A673 (cell line): Measurements from ENCODE around the gene CDK12. TPM values are rescaled to one million over a fixed set of nuclear protein-coding genes. Genes with fewer than 3 reads are reported as not detected.

ENCODE experiments used
- BruUV-seq: library from RNA; stranded (reverse); fragments of 400-500 nt; replicated peaks from 2 replicates; lab custom pipeline; 2021; lab: Mats Ljungman, UMichigan
- CTCF ChIA-PET: fragments of 300-600 bp; sonication (Branson Sonifier 250); formaldehyde crosslinking; loops from one replicate; lab custom pipeline; 2022; ENCODE audit warnings: antibody characterized with exemption; lab: Charles Lee
- POLR2A ChIA-PET: fragments of 300-600 bp; sonication (Branson Sonifier 250); formaldehyde crosslinking; loops from one replicate; lab custom pipeline; 2022; ENCODE audit warnings: antibody characterized with exemption; ENCODE audit not compliant: low non-redundant PET; lab: Charles Lee
- DNase-seq: peaks from one replicate; pipeline ENCODE4 v3.0.0-alpha.2; 2015; ENCODE audit warnings: low spot score
- H3K27ac ChIP-seq: fragments of 200-600 bp; sonication (generic); 2 replicates; pipeline ENCODE4 v1.5.1; 2016; ENCODE audit warnings: mixed run types, low read depth, mild to moderate bottlenecking, mixed read lengths, antibody characterized with exemption, low read length; ENCODE audit not compliant: poor library complexity, severe bottlenecking
- H3K27me3 ChIP-seq: fragments of 200-600 bp; sonication (generic); replicated peaks from 2 replicates; pipeline ENCODE4 v1.6.1; 2017; ENCODE audit warnings: mixed run types, low read depth, mild to moderate bottlenecking, mixed read lengths, antibody characterized with exemption, low read length; ENCODE audit not compliant: insufficient read depth, poor library complexity
- H3K36me3 ChIP-seq: fragments of 200-600 bp; sonication (generic); 2 replicates; pipeline ENCODE4 v1.6.1; 2016; ENCODE audit warnings: mixed run types, mild to moderate bottlenecking, mixed read lengths, antibody characterized with exemption, low read length; ENCODE audit not compliant: insufficient read depth, poor library complexity, severe bottlenecking
- H3K4me1 ChIP-seq: fragments of 200-600 bp; sonication (generic); 2 replicates; pipeline ENCODE4 v1.6.1; 2017; ENCODE audit warnings: mixed run types, mild to moderate bottlenecking, mixed read lengths, antibody characterized with exemption, low read length; ENCODE audit not compliant: insufficient read depth, poor library complexity, severe bottlenecking
- H3K4me3 ChIP-seq: fragments of 200-600 bp; sonication (generic); 2 replicates; pipeline ENCODE4 v1.5.1; 2016; ENCODE audit warnings: low read depth, mixed run types, mild to moderate bottlenecking, mixed read lengths, low read length; ENCODE audit not compliant: poor library complexity, severe bottlenecking
- H3K9me3 ChIP-seq: fragments of 200-600 bp; sonication (generic); 2 replicates; pipeline ENCODE4 v1.6.1; 2016; ENCODE audit warnings: mixed run types, low read depth, mild to moderate bottlenecking, mixed read lengths, antibody characterized with exemption, low read length; ENCODE audit not compliant: poor library complexity, severe bottlenecking
- CTCF ChIP-seq: fragments of 300-800, 200-600 bp; sonication (generic); conservative IDR thresholded peaks from 2 replicates; pipeline ENCODE4 v1.5.1; 2017; ENCODE audit warnings: low read depth, mild to moderate bottlenecking, antibody characterized with exemption, low read length, moderate library complexity, mixed read lengths
- EZH2 ChIP-seq: fragments of 200-600 bp; sonication (generic); IDR thresholded peaks from 2 replicates; pipeline ENCODE4 v1.6.1; 2017; ENCODE audit warnings: borderline replicate concordance, low read depth, mild to moderate bottlenecking, mixed read lengths, antibody characterized with exemption, low read length; ENCODE audit not compliant: poor library complexity, severe bottlenecking
- intact Hi-C: fragments of 100-400 bp; cut with micrococcal nuclease; formaldehyde crosslinking; loops from one replicate; pipeline ENCODE4 v1.10.0; 2022; ENCODE audit not compliant: unreplicated experiment
- total RNA-seq: library from RNA; stranded (reverse); gene quantifications from 2 replicates; pipeline ENCODE4 v1.2.3, GENCODE V29; 2021

The CDK12 gene
- total RNA-seq, 1 experiment from 2014 or later = 43.5 TPM

DNA sequence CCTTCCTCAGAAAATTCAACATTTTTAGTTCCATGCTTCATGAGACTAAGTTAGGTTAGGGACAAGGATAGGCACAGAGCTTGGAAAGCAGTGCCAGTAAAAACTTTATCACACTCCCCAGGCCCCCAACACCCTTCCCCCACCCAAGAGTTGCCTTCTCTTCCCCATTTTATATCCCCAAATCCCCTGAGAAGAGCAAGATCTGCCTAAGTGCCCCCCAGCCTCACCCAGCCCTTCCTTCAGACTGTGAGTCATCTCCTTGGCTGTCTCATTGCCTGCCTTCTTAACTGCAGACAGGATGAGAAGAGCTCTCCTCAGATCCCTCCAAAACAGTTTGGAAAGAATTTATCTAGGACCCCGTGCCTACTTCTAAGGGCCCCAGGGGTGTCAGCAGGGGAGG, 90.6 kb downstream of the CDK12 start:
- Histone ChIP-seq H3K4me3 (no peak overlapping the region), H3K27ac (no peak overlapping the region), H3K27me3 (no peaks in the 10 kb centered on the region), H3K9me3 (no peaks in the 10 kb centered on the region), H3K4me1 (no peaks in the 10 kb centered on the region), H3K36me3 (no peaks in the 10 kb centered on the region)
- POLR2A ChIA-PET = no interaction called here
- no TSS peak for BruUV-seq
- CTCF ChIA-PET = interaction anchor here (0.7 to 1.3 kb wide), 2 partner anchors 39 to 71 kb away, joined by 4 read pairs; no protein-coding TSS in a partner anchor
- DNase-seq = no peak
- TF ChIP-seq CTCF (no peak), EZH2 (no peak)
- intact Hi-C loops = no loop called here

GRCh38 chr17:39553341-39553945, 92.2 kb downstream of the CDK12 start:
- H3K4me1 ChIP-seq = no peaks in the 10 kb centered on the region
- no peaks in the 10 kb centered on the region for H3K9me3 ChIP-seq
- H3K4me3 ChIP-seq = no peak overlapping the region
- CTCF ChIA-PET = no interaction called here
- no peak overlapping the region for H3K27ac ChIP-seq
- DNase-seq = no peak
- POLR2A ChIA-PET = no interaction called here
- H3K36me3 ChIP-seq = no peaks in the 10 kb centered on the region
- no peaks in the 10 kb centered on the region for H3K27me3 ChIP-seq
- no TSS peak for BruUV-seq
- no peak for TF ChIP-seq EZH2
- no peak for TF ChIP-seq CTCF
- intact Hi-C loops = no loop called here

DNA sequence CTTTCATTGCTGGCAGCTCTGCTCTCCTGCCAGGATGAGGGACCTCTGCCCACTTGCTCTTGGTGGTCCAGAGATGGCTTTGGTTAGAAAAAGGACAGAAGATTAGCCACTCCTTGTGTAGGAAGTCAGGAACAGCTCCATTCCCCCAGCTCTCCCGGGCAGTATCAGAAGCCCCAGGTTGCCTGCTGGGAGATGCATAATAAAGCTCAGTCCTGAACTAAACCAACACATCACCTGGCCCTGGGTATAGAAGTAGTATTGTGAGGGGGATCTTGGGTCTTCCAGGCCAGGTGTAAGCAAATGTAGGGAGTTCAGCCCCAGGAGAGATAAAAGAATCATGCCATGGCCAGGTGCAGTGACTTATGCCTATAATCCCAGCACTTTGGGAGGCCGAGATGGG, 94.1 kb downstream of the CDK12 start:
- Histone ChIP-seq H3K27me3 (no peaks in the 10 kb centered on the region), H3K4me1 (no peaks in the 10 kb centered on the region), H3K4me3 (no peak overlapping the region), H3K27ac (no peak overlapping the region), H3K9me3 (no peaks in the 10 kb centered on the region), H3K36me3 (no peaks in the 10 kb centered on the region)
- CTCF ChIA-PET = no interaction called here
- POLR2A ChIA-PET = no interaction called here
- TF ChIP-seq EZH2 = no peak
- TF ChIP-seq CTCF = no peak
- DNase-seq = no peak
- BruUV-seq = no TSS peak
- intact Hi-C loops = no loop called here
